ENCODE measurements around the gene CLPSL2. TPM values are rescaled to one million over a fixed set of nuclear protein-coding genes. Genes with fewer than 3 reads are reported as not detected.

The CLPSL2 gene
- total RNA-seq, 1 experiment from 2014 or later, result 1.7 TPM

DNA sequence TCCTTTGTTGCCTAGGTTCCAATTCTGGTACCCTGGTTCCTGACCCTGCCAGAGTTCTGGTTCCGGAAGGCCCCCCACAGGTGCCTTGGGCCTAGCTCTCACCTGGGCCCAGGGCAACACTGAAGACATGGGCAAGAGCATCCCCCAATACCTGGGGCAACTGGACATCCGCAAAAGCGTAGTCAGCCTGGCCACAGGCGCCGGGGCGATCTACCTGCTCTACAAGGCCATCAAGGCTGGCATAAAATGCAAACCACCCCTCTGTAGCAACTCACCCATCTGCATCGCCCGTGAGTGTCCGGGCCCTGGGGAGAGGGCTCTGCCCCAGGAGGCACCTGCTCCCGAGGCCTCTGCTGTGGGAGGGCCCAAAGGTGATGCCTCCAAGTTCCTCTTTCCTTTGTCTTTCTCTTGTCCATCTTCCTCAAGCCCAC is 39.4 kb upstream of the CLPSL2 start, which contains the start of gene ARMC12 (continued):
- TF ChIP-seq RAD21 (IDR thresholded peaks at IDR 0.05; ENCODE audit: low read depth) (no peak), CEBPB (IDR thresholded peaks at IDR 0.05; ENCODE audit: low read depth) (no peak)

DNA sequence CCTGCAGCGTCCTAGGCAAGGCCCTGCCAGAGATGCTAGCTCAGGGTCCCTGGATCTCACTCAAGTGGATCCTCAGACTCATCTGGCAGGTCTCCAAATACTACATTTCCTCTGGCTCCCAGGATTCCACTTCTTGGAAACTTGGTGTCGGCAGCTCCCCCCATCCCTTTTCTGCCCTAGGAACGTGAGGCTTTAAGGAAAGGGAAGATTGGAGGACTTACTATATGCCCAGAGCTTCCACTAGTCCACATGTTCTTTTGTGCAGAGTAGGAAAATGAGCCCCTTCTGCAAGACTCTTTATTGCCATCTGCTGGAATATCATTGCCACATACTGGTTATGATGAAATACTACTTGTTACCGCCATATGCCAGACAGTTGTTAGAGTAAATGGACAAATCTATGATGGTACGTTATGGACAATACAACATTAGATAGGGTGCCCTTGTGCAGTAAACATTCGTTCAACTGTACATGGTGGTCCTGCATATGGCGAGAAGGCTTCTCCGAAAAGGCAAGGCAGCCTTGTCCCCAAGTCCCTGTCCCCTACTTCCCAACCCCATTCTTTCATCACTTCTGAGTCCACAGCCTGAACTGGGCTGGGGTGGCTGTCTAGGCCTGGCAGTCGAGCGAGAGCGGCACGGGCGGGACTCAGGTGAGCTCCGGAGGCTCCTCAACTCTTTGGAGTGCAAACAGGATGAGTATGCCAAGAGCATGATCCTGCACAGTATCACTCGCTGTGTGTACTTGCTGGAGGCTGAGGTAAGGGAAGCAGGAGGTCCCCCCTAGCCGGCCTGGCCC is 38.8 kb upstream of the CLPSL2 start:
- POLR2A ChIA-PET, result interaction anchor here (1.3 kb wide), 1 partner anchor 153 kb away, joined by 3 read pairs; no protein-coding TSS in a partner anchor
- ATAC-seq, result peak; percentile 73
- Histone ChIP-seq H3K4me2 (ENCODE audit: low read length) (no peak overlapping the region), H3K9me3 (ENCODE audit: control insufficient read depth in 1 of 2, insufficient read depth in 1 of 2, low read depth in 1 of 2, low read length in 2 of 2) (no peaks in the 10 kb centered on the region), H2AFZ (ENCODE audit: low read depth, low read length, poor library complexity, severe bottlenecking) (peak overlapping the region; percentile 83), H3K9me2 (ENCODE audit: insufficient read depth) (no peaks in the 10 kb centered on the region), H3K27me3 (ENCODE audit: insufficient read depth, low read length) (no peaks in the 10 kb centered on the region), H3K36me3 (ENCODE audit: control insufficient read depth in 1 of 2, insufficient read depth in 2 of 2, low read length in 2 of 2) (no peaks in the 10 kb centered on the region), H4K20me1 (ENCODE audit: insufficient read depth) (no peaks in the 10 kb centered on the region), H3K4me3 (replicated peaks in 1 of 2; ENCODE audit: low read depth in 1 of 2, low read length in 2 of 2) (no peak overlapping the region), H3K4me1 (ENCODE audit: control insufficient read depth in 1 of 2, insufficient read depth in 2 of 2, low read length in 2 of 2) (peaks cover 22 to 24% of the 10 kb centered on the region in 2 experiments), H3K79me2 (ENCODE audit: insufficient read depth, low read length) (no peaks in the 10 kb centered on the region), H3K27ac (ENCODE audit: low read depth, low read length) (no peak overlapping the region; the same call in 1 of the 2 replicates), H3K9ac (ENCODE audit: low read length) (no peak overlapping the region)
- peak; percentile 65 for DNase-seq (ENCODE audit: low read depth, low spot score)
- TF ChIP-seq SP1 (IDR thresholded peaks at IDR 0.05; ENCODE audit: low read depth) (no peak), EZH2phosphoT487 (IDR thresholded peaks at IDR 0.05; ENCODE audit: borderline replicate concordance) (no peak), POLR2A (IDR thresholded peaks at IDR 0.05; ENCODE audit: borderline replicate concordance, extremely low read depth, insufficient read depth, insufficient read length) (no peak), EZH2 (IDR thresholded peaks at IDR 0.05) (no peak), REST (IDR thresholded peaks at IDR 0.05; ENCODE audit: low read depth) (no peak), SRF (IDR thresholded peaks at IDR 0.05; ENCODE audit: low read depth) (no peak), CBX3 (IDR thresholded peaks at IDR 0.05; ENCODE audit: low read depth) (no peak), TCF7L2 (IDR thresholded peaks at IDR 0.05; ENCODE audit: borderline replicate concordance, extremely low read depth, insufficient read depth, insufficient read length) (no peak), POLR2AphosphoS5 (IDR thresholded peaks at IDR 0.05; ENCODE audit: low read depth, low read length) (no peak), YY1 (IDR thresholded peaks at IDR 0.05; ENCODE audit: extremely low read depth, insufficient replicate concordance, low read depth, low read length) (peak; percentile 69)
- TF ChIP-seq, protein P1, sequence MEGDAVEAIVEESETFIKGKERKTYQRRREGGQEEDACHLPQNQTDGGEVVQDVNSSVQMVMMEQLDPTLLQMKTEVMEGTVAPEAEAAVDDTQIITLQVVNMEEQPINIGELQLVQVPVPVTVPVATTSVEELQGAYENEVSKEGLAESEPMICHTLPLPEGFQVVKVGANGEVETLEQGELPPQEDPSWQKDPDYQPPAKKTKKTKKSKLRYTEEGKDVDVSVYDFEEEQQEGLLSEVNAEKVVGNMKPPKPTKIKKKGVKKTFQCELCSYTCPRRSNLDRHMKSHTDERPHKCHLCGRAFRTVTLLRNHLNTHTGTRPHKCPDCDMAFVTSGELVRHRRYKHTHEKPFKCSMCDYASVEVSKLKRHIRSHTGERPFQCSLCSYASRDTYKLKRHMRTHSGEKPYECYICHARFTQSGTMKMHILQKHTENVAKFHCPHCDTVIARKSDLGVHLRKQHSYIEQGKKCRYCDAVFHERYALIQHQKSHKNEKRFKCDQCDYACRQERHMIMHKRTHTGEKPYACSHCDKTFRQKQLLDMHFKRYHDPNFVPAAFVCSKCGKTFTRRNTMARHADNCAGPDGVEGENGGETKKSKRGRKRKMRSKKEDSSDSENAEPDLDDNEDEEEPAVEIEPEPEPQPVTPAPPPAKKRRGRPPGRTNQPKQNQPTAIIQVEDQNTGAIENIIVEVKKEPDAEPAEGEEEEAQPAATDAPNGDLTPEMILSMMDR (IDR thresholded peaks at IDR 0.05 in 2 of 3, conservative IDR thresholded peaks at IDR 0.05 in 1 of 3; ENCODE audit: borderline replicate concordance in 1 of 3, insufficient read depth in 1 of 3, low read depth in 2 of 3, low read length in 2 of 3), result peak in 2 of 3 experiments; percentile 71 to 84; a peak in 4 of 6 replicates
- RAD21 ChIA-PET (ENCODE audit: low non-redundant PET in 1 of 2, low total read pairs in 2 of 2, uncharacterized antibody in 2 of 2, unreplicated experiment in 2 of 2), result interaction anchor here (1.0 to 2.5 kb wide), 3 partner anchors 154 to 214 kb away, joined by 3 to 20 read pairs (median 14); no protein-coding TSS in a partner anchor
- intact Hi-C loops (cut with micrococcal nuclease), result loop anchor here (1.0 to 2.0 kb wide), 2 partner anchors 214 to 441 kb away; partner anchors contain the start of gene DEF6
- BruUV-seq (replicated peaks), result no TSS peak
- CTCF ChIA-PET, result interaction anchor here (0.7 to 3.0 kb wide), 19 partner anchors 10 to 479 kb away, joined by 3 to 73 read pairs (median 6); partner anchors contain the start of gene DEF6
